ENCODE measurements around the gene TRIM64.
"Not testable (repeated sequence)": the region's sequence is repeated elsewhere in the genome, so short reads cannot be mapped to it uniquely, and the experiment has no call there.

The TRIM64 gene, protein sequence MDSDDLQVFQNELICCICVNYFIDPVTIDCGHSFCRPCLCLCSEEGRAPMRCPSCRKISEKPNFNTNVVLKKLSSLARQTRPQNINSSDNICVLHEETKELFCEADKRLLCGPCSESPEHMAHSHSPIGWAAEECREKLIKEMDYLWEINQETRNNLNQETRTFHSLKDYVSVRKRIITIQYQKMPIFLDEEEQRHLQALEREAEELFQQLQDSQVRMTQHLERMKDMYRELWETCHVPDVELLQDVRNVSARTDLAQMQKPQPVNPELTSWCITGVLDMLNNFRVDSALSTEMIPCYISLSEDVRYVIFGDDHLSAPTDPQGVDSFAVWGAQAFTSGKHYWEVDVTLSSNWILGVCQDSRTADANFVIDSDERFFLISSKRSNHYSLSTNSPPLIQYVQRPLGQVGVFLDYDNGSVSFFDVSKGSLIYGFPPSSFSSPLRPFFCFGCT

DNA sequence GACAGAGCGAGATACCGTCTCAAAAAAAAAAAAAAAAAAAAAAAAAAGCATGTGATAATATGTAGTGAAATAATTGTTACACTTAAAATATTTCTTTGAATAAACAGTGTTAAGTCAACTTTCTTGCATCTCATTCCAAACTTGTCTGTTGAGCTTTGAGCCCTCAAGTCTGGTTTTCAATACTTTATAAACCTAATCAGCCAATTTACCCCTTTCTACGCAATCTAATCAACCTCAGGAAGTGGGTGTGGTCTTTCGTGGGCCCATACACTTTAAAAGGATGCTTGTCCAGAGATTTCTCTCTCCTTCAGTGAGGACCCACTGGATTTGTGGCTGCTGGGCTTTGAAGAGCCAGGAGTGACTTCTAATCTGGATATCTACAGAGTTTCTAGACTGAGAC lies at the start of gene TRIM64:
Gene TRIM64, plus strand, starts transcription at position 301 of the 400 bp plus-strand sequence. CDS start 2,467 bp downstream, outside the sequence.
- H3K36me3 ChIP-seq (ENCODE audit: control insufficient read depth, insufficient read depth, low read length) = not testable (repeated sequence)

DNA sequence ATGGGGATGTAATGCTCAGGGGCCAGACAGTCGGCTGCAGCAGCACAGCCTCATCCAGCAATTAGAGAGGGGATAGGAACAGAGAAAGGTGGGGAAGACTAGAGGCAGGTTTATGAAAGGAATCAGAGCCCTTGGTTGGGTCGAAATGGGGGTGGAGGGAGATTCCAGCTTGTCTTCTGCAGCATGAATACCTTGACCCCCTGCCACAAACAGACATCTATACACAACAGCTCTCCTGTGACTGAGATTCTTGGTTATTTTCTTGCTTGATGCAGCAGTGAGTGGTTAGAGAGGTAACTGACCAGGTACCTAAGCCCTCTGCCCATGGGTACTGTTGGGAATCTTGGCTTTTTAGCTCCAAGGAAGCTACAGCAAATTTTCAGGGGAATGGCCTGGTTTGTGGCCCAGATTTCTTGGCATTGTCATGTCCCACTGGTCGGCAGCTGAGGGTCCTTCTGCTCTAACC lies 43.6 kb upstream of the TRIM64 start, which contains the start of gene TRIM49D1:
Gene TRIM49D1, minus strand, starts transcription at position 51 of the 466 bp plus-strand sequence. CDS start 4,535 bp downstream, outside the sequence.
- Histone ChIP-seq H3K4me1 (ENCODE audit: control insufficient read depth, insufficient read depth, low read length) (no peaks in the 10 kb centered on the region), H3K4me3 (ENCODE audit: low read depth, low read length) (no peak within 1 kb of the TSS), H3K9me3 (ENCODE audit: control insufficient read depth, insufficient read depth, low read length) (no peaks in the 10 kb centered on the region), H3K9ac (ENCODE audit: low read depth, low read length) (no peak within 1 kb of the TSS), H3K36me3 (ENCODE audit: control insufficient read depth, insufficient read depth, low read length) (no peaks in the 10 kb centered on the region), H3K27me3 (ENCODE audit: control insufficient read depth, insufficient read depth, low read length) (no peaks in the 10 kb centered on the region), H3K27ac (ENCODE audit: low read depth, low read length) (no peak within 1 kb of the TSS)

More for the DNA sequence above, at the start of gene TRIM64:
- not testable (repeated sequence) for H3K9me3 ChIP-seq (ENCODE audit: control insufficient read depth, insufficient read depth, low read length); H3K27me3 ChIP-seq (ENCODE audit: control insufficient read depth, insufficient read depth, low read length); H3K4me1 ChIP-seq (ENCODE audit: control insufficient read depth, insufficient read depth, low read length); H3K9ac ChIP-seq (ENCODE audit: low read depth, low read length); H3K4me3 ChIP-seq (ENCODE audit: low read depth, low read length); H3K27ac ChIP-seq (ENCODE audit: low read depth, low read length)

DNA sequence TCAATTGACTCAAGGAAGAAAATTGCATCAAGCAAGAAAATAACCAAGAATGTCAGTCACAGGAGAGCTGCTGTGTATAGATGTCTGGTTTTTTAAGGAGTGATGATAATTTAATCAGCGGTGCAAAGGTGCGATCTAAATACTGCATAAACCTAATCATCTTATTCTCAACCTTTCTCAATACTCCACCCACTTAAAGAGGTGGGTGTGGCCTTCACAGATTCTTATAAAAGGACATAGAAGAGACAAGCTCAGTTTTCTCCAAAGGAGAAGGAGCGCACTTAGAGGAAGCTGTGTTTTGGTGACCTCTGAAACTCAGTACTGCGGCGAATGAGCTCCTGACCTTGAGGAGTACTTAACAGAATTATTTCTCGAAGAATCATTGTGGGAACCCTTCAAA lies 42.1 kb upstream of the TRIM64 start, which contains the start of gene TRIM49D2:
Gene TRIM49D2, plus strand, starts transcription at position 301 of the 400 bp plus-strand sequence. CDS start 2,698 bp downstream, outside the sequence.
- not testable (repeated sequence) for H3K9ac ChIP-seq (ENCODE audit: low read depth, low read length); H3K9me3 ChIP-seq (ENCODE audit: control insufficient read depth, insufficient read depth, low read length); H3K36me3 ChIP-seq (ENCODE audit: control insufficient read depth, insufficient read depth, low read length); H3K27me3 ChIP-seq (ENCODE audit: control insufficient read depth, insufficient read depth, low read length); H3K27ac ChIP-seq (ENCODE audit: low read depth, low read length); H3K4me3 ChIP-seq (ENCODE audit: low read depth, low read length); H3K4me1 ChIP-seq (ENCODE audit: control insufficient read depth, insufficient read depth, low read length)

DNA sequence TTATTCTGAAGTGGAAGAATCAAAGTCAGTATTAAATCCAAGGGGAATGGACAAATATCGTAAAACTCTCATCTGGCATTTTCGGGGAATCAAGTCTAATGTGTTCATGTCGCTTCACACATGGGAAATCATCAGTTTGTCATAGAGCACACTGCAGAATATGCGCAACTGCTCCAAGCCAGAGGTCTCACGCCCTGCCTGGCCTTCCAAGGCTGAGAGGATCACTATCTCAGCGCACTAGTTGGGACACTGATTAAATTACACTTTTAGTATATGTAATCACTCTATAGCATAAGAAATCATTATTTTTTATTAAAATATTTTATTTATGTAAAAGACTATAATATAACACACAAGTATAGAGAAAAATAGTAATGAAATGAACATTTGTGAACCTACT lies 5.0 kb upstream of the TRIM64 start:
- H3K9ac ChIP-seq (ENCODE audit: low read depth, low read length); H3K27me3 ChIP-seq (ENCODE audit: control insufficient read depth, insufficient read depth, low read length); H3K4me1 ChIP-seq (ENCODE audit: control insufficient read depth, insufficient read depth, low read length); H3K4me3 ChIP-seq (ENCODE audit: low read depth, low read length); H3K36me3 ChIP-seq (ENCODE audit: control insufficient read depth, insufficient read depth, low read length); H3K27ac ChIP-seq (ENCODE audit: low read depth, low read length); H3K9me3 ChIP-seq (ENCODE audit: control insufficient read depth, insufficient read depth, low read length): not testable (repeated sequence)
